Inferior parietal cortex (tissue), 1 donor: Measurements from ENCODE around the gene UGT1A7.

Source experiments
- DNase-seq: peaks from one replicate; pipeline ENCODE4 v3.0.0-alpha.2; 2016; ENCODE audit errors: extremely low spot score

Gene UGT1A7

GRCh38 chr2:233798335-233799086 lies 116.8 kb downstream of the UGT1A7 start:
- DNase-seq, result no peak

- DNase-seq, result no peak
Measured at GRCh38 chr2:233799087-233799665, 117.5 kb downstream of the UGT1A7 start.

GRCh38 chr2:233799716-233800115 lies 118.0 kb downstream of the UGT1A7 start:
- DNase-seq, result no peak

GRCh38 chr2:233800208-233800607 lies 118.5 kb downstream of the UGT1A7 start:
- DNase-seq, result no peak

- peak; percentile 17 for DNase-seq
Measured at GRCh38 chr2:233801357-233802131, 119.8 kb downstream of the UGT1A7 start.

- DNase-seq, result no peak
Measured at GRCh38 chr2:233802132-233802815, 120.6 kb downstream of the UGT1A7 start.

- DNase-seq, result no peak
Measured at GRCh38 chr2:233803292-233803911, 121.7 kb downstream of the UGT1A7 start.

- no peak for DNase-seq
Measured at GRCh38 chr2:233803994-233804393, 122.3 kb downstream of the UGT1A7 start.

- no peak for DNase-seq
Measured at GRCh38 chr2:233807215-233807865, 125.6 kb downstream of the UGT1A7 start.

GRCh38 chr2:233807966-233808935 lies 126.5 kb downstream of the UGT1A7 start:
- DNase-seq, result no peak

GRCh38 chr2:233810385-233810784 lies 128.7 kb downstream of the UGT1A7 start:
- DNase-seq, result no peak

- DNase-seq, result no peak
Measured at GRCh38 chr2:233811087-233811486, 129.4 kb downstream of the UGT1A7 start.

- DNase-seq, result no peak
Measured at GRCh38 chr2:233811732-233812131, 130.0 kb downstream of the UGT1A7 start.

GRCh38 chr2:233813236-233814055 lies 131.7 kb downstream of the UGT1A7 start:
- DNase-seq, result no peak

- DNase-seq, result no peak
Measured at GRCh38 chr2:233814056-233814835, 132.5 kb downstream of the UGT1A7 start.

- no peak for DNase-seq
Measured at GRCh38 chr2:233815861-233816260, 134.2 kb downstream of the UGT1A7 start.

GRCh38 chr2:233816334-233816733 lies 134.6 kb downstream of the UGT1A7 start:
- no peak for DNase-seq

GRCh38 chr2:233816771-233817170 lies 135.1 kb downstream of the UGT1A7 start:
- DNase-seq, result no peak
